Non-pigmented ciliary epithelial cell (primary cell): Measurements from ENCODE around the gene NLRP1.
"Not testable (repeated sequence)": the region's sequence is repeated elsewhere in the genome, so short reads cannot be mapped to it uniquely, and the experiment has no call there.

Experiments
- DNase-seq: peaks from one replicate; pipeline ENCODE4 v3.0.0-alpha.2; 2010; ENCODE audit warnings: low read depth

NLRP1 gene

DNA sequence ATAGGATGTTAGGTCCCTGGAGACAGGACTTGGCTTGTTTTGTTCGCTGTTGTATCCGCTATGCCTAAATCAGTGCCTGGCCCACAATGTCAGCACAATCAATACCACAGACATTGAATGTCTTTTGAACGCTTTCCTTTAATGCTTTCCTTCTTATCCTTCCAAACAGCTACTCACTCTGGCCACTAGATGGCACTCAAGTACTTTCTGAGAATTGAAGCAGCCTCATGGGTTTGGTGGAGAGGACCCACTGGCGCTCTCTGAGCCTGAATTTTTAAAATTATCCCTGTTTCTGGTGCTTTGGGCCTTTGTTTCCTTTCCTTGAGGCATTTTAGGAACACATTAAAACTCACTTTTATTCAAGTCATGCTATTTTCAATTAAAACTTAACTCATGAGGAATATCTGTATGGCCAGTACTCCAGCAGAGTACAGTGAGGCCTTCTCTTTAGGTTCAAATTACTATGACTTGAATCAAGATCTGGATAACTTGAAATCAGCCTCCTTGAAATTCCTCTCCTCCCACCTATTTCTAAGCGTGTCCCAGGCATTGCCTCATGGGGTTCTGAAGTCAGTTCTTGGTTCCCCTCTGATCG lies 3.2 kb upstream of the NLRP1 start:
- DNase-seq = no peak

DNA sequence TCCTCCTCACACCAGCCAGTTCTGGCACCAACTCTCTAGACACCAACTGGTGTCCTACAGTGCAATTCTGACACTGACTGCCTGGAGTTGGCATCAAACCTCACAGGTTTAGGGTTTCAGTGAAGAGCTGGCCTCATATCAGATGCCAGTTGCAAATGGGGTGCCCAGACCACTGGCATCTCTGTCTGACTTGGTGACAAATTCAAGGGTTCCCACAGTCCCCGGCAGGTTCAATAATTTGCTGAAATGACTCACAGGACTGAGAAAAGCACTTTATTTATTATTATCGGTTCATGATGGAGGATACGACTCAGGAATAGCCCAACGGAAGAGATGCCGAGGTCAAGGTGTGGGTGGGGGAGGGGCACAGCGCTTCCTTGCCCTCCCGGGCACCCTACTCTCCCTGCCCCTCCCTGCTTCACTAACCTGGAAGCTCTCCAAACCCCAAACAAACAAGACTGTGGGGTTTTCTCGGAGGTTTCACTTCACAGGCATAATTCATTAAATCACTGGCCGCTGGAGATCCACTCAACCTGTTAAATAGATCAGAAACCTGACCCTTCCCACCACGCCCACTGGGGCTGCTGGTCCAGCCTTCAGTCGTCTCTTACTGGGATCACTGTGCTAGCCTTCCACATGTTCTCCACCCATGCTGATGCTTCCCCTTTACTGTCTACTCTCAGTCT lies 1.7 kb upstream of the NLRP1 start:
- no peak for DNase-seq

DNA sequence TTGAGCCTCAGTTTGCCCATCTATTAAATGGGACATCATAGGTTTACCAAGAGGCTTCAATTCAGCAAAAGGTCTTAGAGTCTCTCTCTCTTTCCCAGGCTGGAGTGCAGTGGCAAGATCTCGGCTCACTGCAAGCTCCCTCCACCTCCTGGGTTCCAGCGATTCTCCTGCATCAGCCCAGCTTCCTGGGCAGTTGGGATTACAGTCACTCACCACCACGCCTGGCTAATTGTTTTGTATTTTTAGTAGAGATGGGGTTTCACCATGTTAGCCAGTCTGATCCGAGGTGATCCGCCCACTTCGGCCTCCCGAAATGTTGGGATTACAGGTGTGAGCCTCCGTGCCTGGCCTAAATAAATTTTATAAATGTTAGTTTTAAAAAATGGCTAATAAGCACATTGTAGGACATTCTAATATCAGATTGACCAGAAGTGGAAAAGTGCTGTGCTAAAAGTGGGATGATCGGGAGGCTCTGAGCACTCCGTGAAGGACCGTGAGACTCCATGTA lies 1.0 kb upstream of the NLRP1 start:
- DNase-seq = no peak

DNA sequence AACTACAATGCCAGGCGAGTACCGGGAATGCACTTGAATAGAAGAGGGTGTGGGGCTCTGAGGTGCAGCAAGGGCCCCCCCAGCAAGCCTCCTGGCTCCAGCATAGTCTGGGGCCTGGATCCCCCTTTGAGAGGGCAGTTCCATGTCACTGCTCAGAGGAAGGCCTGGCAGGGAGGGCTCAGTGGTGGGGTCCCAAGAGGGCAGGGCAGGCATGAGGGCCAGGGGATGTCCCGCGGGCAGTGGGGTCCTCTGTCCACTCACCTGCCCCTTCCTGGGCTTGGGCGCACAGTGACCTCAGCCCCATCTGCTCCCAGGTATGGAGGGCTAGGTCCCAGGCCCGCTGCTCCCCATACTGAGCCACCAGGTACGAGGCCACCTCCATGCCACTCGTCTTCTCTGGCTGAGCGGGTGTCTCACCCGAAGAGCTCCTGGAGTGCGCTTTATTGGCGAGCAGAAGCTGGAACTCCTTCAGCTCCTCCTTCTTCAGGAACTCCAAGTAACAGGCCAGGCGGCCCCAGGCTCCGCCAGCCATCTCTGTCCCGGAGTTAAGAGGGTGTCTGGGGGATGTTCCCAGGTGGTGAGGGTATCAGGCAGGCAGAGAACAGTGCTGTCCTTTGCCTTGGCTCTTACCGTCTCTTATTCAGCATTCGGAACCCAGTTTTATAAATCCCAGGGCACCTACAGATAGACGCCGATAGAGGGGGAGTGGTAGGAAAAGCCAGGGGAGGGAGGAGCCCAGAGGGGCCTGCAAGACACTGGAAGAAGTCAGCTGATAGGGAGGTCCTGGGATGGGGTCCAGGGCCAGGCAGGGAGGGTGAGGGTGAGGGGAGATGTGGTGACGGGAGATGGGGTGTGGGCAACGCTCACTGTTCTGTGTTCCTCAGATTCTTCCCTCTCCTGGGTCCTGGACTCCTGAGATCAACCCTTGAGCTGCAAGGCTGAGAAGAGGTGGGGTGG lies 605 bp downstream of the NLRP1 start:
- DNase-seq = no peak

DNA sequence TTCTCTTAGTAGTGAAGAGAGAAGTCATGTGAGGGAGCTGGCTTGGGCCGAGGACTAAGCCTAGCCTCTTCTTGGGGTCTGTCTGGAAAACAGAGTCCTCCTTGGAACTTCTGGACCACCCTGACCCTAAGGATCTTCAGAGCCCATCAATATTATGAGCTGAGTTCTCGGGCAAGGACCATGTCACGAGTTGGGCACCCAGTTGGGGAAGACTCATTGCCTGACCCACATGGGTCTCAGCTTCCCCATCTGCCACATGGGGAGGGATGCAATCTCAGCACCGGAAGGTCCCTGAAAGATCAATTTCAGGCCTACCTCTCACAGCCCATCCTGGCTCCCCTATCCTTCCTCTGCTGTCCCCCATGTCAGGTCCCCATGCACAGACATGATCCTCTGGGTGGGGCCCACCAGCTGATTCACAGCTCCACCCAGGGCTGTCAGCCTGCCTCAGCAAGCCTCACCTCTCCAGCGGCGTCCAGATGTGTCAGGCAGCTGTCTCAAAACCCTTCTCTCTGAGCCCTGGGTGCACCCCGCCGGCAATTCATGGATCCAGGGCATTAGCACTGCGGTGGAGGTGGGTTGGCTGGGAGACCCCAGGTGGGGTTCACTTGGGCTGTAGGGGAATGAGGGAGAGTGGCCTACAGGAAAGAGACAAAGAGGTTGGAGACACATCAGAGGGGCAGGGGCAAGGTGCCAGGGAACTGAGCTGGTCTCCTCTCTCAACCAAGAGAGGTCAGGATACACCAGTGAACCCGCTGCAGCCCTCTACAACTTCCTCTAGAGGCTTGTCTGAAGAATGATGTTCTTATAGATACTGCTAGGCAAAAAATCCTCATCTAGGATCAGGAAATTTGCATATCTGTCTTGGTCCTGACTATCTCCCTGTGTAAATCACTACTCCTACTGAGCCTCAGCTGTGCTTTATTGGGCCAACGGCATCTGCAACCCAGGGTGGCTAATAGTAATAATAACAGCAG lies 1.8 kb downstream of the NLRP1 start:
- DNase-seq = no peak

DNA sequence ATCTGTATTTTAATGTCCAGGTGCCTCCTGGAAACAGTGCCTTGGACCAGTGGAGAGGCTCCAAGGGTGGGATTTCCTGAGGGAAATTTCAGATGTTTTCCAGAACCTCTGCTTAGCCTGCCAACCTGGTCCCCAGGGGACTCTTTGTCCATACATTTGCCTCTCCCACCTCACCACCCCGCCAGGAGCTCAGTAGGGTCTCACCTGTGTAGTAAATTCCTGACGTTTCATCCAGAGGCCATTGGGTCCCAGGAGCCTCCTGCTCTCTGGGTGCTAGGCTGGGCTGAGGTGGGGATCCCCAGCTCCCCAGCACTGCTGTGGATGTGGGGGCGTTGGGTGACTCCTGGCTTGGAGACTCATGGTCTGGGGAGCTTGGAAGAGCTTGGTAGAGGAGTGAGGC lies 2.7 kb downstream of the NLRP1 start:
- no peak for DNase-seq

DNA sequence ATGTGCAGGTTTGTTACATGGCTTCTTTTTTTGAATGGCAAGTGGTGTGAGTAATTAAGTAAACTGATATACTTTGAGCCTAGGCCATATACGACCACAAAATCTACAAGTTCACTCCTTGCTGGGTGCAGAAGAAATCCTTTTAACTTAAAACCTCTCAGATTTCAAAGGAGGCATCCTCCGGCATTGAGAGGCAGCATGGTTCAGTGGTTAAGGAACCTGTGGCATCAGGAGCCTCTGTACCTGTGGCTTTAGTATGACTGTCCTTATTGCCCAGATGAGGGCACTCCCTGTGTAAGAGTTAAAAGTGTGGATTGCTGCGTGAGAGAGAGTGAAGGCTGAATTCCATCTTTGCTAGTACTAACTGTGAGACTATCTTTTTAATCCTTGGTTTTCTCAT lies 3.3 kb downstream of the NLRP1 start:
- no peak for DNase-seq

DNA sequence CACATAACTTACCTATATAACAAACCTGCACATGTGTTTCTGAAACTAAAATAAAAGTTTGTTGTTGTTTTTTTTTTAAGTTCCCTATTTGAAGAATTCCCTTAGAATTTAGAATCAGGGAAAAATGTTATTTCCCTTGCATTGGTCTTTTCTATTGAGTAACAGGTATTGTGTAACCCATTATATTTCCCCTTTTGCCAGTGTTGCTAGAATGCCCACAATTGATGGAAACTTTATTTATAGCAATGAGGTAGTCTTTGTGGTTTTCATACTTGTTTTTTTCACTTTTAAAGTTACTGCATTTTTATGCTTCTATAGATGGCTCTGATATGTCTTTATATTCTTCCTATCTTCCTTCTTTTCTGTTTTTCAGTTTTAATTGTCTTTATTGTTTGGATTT lies 3.9 kb downstream of the NLRP1 start:
- no peak for DNase-seq

DNA sequence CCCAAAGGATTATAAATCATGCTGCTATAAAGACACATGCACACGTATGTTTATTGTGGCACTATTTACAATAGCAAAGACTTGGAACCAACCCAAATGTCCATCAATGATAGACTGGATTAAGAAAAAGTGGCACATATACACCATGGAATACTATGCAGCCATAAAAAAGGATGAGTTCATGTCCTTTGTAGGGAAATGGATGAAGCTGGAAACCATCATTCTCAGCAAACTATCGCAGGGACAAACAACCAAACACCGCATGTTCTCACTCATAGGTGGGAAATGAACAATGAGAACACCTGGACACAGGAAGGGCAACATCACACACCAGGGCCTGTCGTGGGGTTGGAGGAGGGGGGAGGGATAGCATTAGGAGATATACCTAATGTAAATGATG lies 5.5 kb downstream of the NLRP1 start:
- not testable (repeated sequence) for DNase-seq

DNA sequence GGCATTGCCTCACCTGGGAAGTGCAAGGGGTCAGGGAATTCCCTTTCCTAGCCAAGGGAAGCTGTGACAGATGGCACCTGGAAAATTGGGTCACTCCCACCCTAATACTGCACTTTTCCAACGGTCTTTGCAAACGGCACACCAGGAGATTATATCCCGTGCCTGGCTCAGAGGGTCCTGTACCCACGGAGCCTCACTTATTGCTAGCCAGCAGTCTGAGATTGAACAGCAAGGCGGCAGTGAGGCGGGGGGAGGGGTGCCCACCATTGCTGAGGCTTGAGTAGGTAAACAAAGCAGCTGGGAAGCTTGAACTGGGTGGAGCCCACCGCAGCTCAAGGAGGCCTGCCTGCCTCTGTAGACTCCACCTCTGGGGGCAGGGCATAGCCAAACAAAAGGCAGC lies 11.3 kb downstream of the NLRP1 start:
- not testable (repeated sequence) for DNase-seq

DNA sequence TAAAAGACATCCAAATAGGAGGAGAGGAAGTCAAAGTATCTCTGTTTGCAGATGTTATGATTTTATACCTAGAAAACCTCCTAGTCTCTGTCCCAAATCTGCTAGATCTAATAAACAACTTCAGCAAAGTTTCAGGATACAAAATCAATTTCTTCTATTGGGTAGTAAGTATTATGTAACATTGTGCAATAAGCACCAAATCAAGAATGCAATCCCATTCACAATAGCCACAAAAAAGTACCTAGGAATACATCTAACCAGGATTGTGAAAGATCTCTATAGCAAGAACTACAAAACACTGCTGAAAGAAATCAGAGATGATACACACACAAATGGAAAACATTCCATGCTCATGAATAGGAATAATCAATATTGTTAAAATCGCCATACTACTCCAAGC lies 13.0 kb downstream of the NLRP1 start:
- DNase-seq = no peak

DNA sequence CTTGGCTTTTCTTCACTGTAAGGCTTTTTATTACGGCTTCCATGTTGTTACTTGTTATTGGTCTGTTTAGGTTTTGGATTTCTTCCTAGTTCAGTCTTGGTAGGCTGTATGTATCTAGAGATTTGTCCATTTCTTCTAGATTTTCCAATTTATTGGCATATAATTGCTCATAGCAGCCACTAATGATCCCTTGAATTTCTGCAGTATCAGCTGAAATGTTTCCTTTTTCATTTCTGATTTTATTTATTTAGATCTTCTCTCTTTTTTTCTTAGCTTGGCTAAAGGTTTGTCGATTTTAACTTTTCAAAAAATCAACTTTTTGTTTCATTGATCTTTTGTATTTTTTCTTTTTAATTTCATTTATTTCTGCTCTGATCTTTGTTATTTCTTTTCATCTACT lies 18.5 kb downstream of the NLRP1 start:
- DNase-seq = no peak

DNA sequence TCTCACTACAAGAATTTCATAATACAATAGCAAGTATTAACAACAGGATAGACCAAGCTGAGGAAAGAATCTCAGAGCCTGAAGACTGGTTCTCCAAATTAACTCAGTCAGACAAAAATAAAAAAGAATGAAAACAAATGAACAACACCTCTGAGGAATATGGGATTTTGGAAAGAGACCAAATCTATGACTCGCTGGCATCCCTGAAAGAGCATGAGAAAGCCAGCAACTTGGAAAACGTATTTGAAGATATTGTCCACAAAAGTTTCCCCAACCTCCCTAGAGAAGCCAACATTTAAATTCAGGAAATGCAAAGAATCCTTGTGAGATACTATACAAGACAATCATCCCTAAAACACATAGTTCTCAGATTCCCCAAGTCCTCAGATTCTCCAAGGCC lies 20.9 kb downstream of the NLRP1 start:
- no peak for DNase-seq

DNA sequence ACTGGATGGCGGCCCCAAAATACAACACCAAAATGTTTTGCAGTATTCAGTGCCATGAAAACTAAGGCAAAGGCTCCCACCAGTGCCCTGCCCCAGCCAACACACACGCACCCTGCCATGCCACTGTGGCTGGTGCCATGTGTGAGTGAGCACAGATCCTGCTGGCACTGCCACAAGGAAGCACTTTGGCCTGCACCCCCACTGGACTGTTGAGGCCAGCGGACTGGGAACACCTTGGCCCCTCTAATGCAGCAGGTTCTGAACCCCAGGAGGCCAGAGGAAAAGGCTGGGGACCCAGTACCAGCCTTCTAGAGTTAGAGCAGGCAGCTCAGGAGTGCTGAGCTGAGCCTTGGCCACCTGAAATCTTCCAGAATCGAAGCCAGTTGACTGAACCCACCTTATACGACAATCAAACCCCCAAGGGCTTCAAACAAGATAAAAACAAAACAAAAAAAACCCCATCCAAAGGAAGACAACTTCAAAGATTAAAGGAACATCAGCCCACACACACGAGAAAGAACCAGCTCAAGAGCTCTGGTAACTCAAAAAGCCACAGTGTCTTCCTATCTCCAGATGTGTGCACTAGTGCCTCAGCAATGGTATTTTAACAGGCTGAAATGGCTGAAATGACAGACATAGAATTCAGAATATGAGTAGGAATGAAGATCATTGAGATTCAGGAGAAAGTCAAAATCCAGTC lies 21.5 kb downstream of the NLRP1 start:
- no peak for DNase-seq

DNA sequence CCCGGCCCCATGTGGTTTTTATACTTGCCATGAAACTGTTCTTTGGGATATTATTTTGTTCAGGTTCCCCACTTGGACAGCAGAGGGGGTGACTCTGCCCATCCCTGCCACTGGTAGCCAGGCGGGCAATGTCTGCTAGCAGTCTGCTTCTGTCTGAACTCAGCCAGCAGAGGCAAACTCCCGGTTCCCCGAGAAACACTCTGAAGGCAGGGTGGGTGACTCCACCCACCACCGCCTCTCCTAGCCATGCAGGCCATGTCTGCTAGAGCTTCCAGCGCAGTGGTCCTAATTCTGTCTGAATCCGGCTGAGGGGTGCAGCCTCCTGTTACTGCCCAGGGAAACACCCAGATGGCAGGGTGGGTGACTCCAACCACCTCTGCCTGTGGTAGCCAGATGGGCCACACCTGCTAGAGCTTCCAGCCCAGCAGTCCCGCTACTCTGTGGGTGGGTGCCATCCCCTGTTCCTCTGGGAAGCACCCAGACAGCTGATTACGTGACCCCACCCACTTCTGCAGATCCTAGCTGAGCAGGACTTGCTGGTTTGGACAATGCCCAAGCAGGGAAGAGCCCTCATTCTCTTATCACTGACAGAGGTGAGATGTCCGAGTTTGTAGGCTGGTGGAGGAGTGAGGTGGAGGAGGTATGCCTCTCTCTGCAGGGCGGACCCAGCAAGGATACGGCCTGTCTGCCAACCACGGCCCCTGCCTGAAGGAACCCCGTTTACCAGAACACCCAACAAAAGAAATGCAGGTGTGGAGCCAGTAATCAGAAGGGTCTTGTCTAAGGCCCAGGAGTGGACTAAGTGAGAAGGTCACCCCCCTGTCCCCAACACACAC lies 22.4 kb downstream of the NLRP1 start:
- no peak for DNase-seq

DNA sequence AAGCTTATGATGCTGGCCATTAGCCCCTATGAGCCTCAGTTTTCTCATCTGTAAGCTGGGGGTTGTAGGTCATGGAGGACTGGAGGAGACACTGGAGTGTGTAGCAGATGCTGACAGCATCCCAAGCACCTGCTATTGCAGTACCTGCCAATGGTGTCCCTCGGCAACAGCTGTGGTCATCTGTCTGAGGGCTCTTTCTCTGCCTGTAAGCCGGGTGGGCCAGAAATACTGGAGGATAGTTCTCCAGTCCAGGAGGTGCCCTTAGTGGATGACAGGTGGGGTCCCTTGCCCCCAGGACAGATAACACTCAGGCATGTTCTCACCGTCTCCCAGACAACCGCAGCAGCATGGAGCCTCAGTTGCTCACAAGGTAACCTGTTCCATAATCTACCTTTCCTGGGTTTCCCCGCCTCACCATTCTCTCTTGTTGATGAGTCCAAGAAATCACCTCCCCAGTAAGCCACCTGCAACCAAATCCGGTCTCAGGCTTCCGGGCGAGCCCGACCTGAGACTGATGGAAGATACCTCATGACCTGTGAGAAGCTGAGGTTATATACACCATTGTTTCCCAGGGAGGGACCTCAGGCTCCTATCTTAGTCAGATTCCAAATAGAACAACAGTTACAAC lies 23.8 kb downstream of the NLRP1 start:
- no peak for DNase-seq

DNA sequence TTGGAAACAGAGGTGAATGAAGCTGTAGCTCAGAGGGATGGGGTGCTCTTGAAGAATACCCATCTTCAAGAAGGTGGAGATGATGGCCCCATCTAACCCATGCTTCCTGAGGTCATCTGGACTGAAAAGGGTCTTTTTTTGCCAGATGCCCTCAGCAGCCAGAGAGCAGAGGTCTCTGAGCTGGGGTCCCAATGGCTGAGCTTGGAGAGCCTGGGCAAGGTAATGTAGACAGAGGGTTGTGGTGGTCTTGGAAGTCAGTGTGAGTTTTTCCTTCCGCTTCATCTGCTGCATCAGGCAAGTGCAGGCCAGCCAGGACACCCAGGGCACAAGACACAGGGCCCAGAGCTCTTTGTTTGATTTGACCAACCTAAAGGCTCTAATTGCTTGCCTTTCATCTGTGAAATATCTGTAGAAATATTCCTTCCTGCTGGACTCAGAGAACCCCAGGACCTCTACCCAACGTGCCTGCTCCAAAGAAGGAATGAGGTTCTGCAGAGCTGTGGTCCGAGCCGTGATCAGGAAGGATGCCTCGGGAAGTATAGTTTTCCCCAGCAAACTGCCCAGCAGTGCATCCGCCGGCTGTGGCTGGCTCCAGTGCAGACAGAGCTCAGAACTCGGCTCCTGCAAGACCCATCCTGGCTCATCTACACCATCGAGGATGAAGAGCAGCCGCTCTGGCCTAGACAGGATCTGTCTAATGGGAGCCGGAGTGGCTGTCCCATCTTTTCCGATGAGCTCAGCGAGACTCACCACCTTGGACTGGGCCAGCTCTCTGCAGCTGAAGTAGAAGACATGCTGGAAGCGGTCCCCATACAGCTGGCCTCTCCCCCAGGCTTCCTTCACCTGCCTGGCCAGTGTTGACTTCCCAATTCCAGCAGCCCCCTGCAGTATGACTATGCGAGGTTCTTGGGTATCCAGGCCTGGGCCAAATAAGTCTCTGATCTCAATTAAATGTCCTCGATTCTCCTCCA lies 25.2 kb downstream of the NLRP1 start:
- no peak for DNase-seq

DNA sequence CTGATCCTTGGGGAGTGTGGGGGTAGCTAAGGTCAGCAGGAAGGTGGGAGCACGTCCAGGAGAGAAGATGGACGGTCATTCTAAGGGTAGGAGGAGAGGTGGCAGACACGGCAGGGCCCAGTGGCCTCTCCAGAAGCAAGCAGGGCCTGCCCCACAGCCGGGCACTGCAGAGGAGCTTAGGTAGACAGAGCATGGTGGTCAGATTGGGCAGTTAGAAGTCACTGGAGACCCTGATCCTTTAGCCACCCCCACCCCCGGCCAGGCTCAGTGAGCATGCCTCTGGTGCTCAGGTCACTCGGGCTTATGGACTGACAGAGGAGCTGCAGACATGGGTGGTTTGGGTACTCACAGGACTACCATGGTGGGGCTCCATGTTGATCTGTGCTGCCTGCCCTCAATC lies 26.3 kb downstream of the NLRP1 start:
- DNase-seq = no peak
